GM12872 (cell line): ENCODE data around the gene RAX.
A peak's percentile ranks its signal among the peaks of the same experiment; 100 is the strongest.

ENCODE experiments used
- TF ChIP-seq, protein P1 (sequence below): IDR thresholded peaks from 3 replicates; pipeline ENCODE4 v1.5.1; 2011; ENCODE audit warnings: low read depth, mild to moderate bottlenecking, low read length, moderate library complexity; ENCODE audit not compliant: insufficient read depth

RAX gene

DNA sequence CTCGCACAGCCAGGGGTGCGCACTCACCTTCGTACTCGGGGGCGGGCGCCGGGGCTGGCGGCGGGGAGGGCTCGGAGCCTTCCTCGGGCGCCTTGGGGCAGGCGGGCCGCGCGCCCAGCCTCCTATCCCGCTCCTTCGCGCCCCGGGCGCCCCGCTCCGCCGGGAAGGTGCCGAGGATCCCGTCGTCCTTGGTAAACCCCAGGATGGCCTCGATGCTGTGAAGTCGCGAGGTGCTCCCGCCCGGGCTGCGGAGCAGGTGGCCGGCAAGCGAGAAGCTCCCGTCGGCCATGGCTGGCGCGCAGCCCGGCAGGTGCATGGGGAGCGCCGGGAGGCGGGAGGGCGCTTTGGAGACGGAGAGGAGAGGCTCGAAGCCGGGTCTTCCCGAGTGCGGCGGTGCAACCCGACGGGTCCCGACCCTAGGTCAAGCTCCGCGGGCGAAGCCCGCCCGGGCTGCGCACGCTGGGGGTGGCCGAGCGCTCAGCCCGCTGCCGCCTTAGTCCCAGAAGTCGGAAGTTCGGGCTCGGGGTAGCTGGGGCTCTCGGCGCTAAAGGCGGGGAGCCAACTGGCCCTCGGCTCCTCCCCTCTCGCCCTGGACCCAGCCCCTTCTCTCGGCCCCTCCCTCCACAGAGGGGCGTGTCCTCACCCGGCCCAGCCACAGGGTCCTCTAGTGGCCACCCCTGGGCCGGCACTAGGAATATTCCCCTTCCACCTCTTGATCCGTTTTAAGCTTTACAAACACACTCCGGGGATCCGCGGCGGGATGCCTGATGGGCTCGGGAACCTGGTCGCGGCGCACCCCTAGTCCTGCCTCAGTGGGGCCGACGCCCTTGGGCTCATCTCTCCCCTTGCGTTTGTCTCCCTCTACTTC lies at the start of gene RAX:
RAX (minus strand) TSS at position 564 of the 868 bp plus-strand sequence; CDS start at position 316, 248 bp downstream.
- TF ChIP-seq, protein P1, sequence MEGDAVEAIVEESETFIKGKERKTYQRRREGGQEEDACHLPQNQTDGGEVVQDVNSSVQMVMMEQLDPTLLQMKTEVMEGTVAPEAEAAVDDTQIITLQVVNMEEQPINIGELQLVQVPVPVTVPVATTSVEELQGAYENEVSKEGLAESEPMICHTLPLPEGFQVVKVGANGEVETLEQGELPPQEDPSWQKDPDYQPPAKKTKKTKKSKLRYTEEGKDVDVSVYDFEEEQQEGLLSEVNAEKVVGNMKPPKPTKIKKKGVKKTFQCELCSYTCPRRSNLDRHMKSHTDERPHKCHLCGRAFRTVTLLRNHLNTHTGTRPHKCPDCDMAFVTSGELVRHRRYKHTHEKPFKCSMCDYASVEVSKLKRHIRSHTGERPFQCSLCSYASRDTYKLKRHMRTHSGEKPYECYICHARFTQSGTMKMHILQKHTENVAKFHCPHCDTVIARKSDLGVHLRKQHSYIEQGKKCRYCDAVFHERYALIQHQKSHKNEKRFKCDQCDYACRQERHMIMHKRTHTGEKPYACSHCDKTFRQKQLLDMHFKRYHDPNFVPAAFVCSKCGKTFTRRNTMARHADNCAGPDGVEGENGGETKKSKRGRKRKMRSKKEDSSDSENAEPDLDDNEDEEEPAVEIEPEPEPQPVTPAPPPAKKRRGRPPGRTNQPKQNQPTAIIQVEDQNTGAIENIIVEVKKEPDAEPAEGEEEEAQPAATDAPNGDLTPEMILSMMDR: peak; percentile 15; the same call in 1 of the 3 replicates

DNA sequence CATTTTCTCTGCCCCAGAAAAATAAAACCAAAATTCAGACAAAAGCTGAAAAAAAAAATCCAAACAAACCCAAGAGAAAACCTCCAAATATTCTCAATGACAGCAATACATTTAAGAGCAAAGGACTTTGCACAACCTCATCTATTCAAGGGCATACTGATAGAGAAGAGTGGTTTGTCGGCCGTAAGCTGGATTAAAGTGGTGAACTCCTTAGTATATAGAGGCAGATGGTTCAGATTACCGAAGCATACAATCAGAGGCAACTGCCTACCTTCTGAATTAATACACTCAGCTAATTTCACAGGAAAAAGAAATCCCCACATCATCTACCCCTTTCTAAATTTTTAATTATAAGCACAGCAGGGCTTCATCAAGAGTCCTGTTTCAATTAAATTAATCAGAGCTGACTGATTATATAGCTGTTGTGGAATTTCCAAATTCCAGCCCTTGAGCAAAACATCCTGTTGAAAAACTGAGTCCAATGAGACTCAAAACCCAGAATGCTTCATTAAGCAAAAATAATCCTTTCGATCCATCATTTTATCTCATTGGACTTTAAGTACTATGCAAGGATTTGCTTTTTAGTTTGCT lies 45.3 kb upstream of the RAX start, which contains the start of gene CPLX4:
CPLX4 (minus strand) TSS at position 190 of the 591 bp plus-strand sequence; CDS start at position 3, 187 bp downstream.
- TF ChIP-seq, protein P1: no peak

DNA sequence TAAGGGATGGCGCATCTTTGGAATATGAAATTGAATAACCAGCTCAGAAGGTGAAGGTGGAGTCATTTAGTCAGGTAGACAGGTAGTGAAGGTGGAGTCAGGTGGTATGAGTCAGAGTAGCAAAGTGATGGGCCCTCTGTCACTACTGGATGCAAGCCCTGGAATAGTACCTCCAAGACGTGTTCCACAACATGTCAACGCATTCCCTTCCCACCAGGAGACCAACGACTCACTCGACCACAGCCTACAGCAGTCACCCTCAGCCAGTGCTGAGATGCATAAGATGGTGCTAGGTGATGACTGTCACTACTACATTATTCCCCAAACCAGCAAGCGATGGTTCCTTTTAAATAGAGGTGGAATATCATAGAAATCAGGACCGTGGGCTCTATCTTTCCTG lies 38.4 kb upstream of the RAX start:
- TF ChIP-seq, protein P1: no peak

DNA sequence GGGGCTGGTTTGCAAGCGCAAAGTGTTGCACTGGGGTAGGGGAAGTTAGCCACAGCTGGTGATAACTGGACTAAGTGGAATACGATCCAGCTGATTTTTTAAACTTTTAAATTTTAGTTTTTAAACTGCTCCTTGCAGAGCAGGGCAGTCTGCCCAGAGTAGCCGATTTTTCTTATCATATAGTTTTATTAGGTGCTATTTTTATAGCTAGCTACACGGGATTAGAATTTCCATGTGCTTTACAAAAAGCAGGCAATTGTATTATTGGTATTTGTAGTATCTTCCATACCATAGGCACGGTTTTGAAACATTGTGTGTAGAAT lies 35.6 kb upstream of the RAX start:
- TF ChIP-seq, protein P1: no peak

DNA sequence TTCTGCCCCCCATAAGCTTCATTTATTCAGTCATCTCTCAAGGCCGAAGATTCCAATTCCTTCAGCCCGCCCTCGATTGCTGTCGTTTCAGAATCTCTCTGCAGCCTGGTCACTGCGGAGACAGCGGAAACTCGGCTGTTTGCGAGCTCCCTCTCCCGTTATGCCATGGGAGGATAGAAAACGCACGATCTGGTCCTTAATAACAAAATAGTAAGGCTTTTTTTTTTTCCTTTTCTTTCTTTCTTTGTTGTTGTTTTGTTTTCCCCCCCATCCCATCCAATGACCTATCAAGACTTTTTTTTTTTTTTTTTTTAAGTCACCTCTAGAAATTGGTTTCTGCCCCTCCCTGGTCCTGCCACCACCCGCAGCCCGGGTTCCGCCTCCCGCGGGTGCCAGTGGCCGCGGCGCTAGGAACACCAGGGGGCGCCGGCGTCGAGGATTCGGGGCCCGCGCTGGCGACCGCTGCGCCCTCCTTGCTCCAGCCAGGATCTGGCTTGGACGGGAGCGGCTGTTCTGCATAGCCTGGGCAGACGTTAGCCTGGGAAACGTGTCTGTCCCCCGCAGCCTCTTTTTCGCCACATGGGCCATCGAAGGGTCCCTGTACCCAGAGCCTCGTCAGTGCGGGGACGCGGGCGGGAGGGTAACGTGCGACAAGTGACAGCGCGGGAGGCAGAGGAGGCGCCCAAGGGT lies 35.1 kb upstream of the RAX start:
- TF ChIP-seq, protein P1: peak; percentile 64

DNA sequence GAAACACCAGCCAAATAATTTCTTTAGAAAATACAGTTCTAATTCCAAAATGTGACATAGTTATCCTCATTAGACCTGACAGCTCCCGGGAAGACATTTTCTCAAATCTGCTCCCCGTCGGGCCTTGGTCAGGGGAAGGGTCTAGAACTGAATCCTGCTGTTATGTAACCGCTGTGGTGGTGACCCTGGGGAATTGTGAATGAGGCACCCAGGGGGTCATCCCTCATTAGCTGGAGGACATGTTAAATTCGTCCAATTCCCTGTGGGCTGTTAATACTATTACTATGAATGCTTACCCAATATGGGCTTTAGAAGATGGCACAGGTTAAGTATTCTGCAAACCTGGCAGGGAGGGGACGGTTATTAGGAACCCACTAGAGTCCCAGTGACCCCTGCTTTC lies 33.4 kb upstream of the RAX start:
- TF ChIP-seq, protein P1: no peak

DNA sequence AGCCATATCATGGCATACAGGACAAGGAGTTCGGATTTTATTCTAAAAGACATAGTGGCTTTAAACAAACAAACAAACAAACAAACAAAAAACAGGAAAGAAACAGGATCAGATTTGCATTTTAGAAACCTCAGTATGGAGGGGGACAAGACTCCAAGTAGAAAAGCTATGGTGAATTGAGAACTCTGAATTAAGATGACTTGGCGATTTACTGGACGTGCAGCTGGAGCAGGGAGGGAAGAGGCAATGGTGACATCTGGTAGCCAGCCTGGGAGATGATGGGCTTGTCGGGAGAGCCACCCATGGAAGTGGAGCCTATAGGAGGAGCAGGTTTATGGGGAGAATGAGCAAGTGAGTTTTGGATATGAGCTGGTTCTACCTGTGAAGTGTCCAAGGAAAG lies 32.0 kb upstream of the RAX start:
- TF ChIP-seq, protein P1: no peak
